Ovary (tissue), 9 donors: Measurements from ENCODE around the gene JAK1. TPM values are rescaled to one million over a fixed set of nuclear protein-coding genes. Genes with fewer than 3 reads are reported as not detected.
A peak's percentile ranks its signal among the peaks of the same experiment; 100 is the strongest.

Experiments
- DNase-seq, 5 donors: peaks; one replicate each; pipeline ENCODE4 v3.0.0-alpha.2; 2019 to 2020
- H3K27ac ChIP-seq, 2 donors: fragments of 200-600 bp; one replicate each; pipeline versions ENCODE4 v1.5.1 to v1.8.0; 2019 to 2022
- H3K27me3 ChIP-seq: fragments of 200-600 bp; one replicate; pipeline ENCODE4 v1.8.0; 2022
- H3K36me3 ChIP-seq: fragments of 200-600 bp; sonication (generic); one replicate; pipeline ENCODE4 v1.5.1; 2019
- H3K4me1 ChIP-seq: one replicate; pipeline ENCODE4 v1.8.1; 2013; ENCODE audit warnings: mild to moderate bottlenecking, moderate library complexity; ENCODE audit not compliant: insufficient read depth
- H3K4me3 ChIP-seq: fragments of 200-600 bp; sonication (generic); one replicate; pipeline ENCODE4 v1.5.1; 2017
- H3K9me3 ChIP-seq, 2 donors: fragments of 200-600 bp in 1 of 2; sonication (generic) in 1 of 2; one replicate each; pipeline versions ENCODE4 v1.5.1 to v1.8.1; 2013 to 2019; ENCODE audit warnings: mild to moderate bottlenecking in 1 of 2, moderate library complexity in 1 of 2
- CTCF ChIP-seq, 3 donors: fragments of 450-650 bp in 2 of 3; fragments of 200-600 bp in 1 of 3; IDR thresholded peaks; one replicate each; pipeline versions ENCODE4 v1.5.1 to v1.8.0; 2016 to 2022; ENCODE audit warnings: antibody characterized with exemption in 3 of 3, mild to moderate bottlenecking in 1 of 3
- EP300 ChIP-seq: sonication (generic); formaldehyde crosslinking; IDR thresholded peaks from one replicate; pipeline ENCODE4 v1.6.1; 2017; ENCODE audit warnings: antibody characterized with exemption
- POLR2A ChIP-seq: fragments of 450-650 bp; IDR thresholded peaks from one replicate; pipeline ENCODE4 v1.6.1; 2017; ENCODE audit warnings: antibody characterized with exemption, mild to moderate bottlenecking, moderate library complexity
- WGBS, 3 donors: extraction: QIAGEN DNeasy Blood & Tissue Kit in 1 of 3; methylation state at CpG; one replicate each; pipeline versions ENCODE4 v1.1.5 to v1.1.7; 2013 to 2017; 5-methylcytosine and 5-hydroxymethylcytosine counted together
- intact Hi-C, 4 donors: fragments of 100-400 bp; cut with DNase I; formaldehyde crosslinking; loops; one replicate each; pipeline versions ENCODE4 v1.11.0 to v1.15.1; 2022 to 2023
- polyA plus RNA-seq, 2 donors: library from polyadenylated mRNA; stranded (reverse); fragments of 200-250 nt in 1 of 2; fragments of 350-450 nt in 1 of 2; fragmentation: Illumina TruSeq in 1 of 2; extraction: RNeasy Lipid Tissue Mini Kit (QIAGEN cat#74804) in 1 of 2; gene quantifications; one replicate each; pipeline ENCODE4 v1.2.3, GENCODE V29; 2013 to 2014
- total RNA-seq, 7 donors: library from RNA; depleted of rRNA in 2 of 7; stranded (reverse); fragments of >200 nt in 2 of 7; fragmentation: NEBNext Ultra II Directional in 3 of 7; extraction: Animal tissue kit (Norgen Biotek cat#: 25700) in 3 of 7; gene quantifications; one replicate each; pipeline versions ENCODE4 v1.1.0 to v1.2.4, GENCODE V29; 2016 to 2023
- donor health status: DM: no; HTN: no; CAD: no; lungs with moderate emphysema.
- donor health status: DM: no; HTN: no; CAD: no.
- donor health status: Bipolar disorder and iron deficiency.
- donor health status: DM: yes; HTN: yes; CAD: no.
- donor health status: DM: no; HTN: no; CAD: no.
- donor health status: DM: yes; HTN: yes; CAD: no.

The JAK1 gene
- total and polyA plus RNA-seq, 9 donors = 50.9 to 169 (median 127) TPM

- no peak for DNase-seq
- no peaks in the 10 kb centered on the region for H3K36me3 ChIP-seq
- peaks cover 10% of the 10 kb centered on the region for H3K4me1 ChIP-seq
- TF ChIP-seq POLR2A (no peak), CTCF (IDR thresholded peaks at IDR 0.05) (no peak), EP300 (no peak)
- intact Hi-C loops = no loop called here
- no peak overlapping the region for H3K27ac ChIP-seq
- no peaks in the 10 kb centered on the region for H3K27me3 ChIP-seq
- no peaks in the 10 kb centered on the region for H3K9me3 ChIP-seq
- WGBS, 3 donors = 90 to 97% (median 92%) methylated on average over 2 of the region's 2 CpGs
- H3K4me3 ChIP-seq = no peak overlapping the region
Observed at GRCh38 chr1:64900916-64901315, 65.4 kb downstream of the JAK1 start.

GRCh38 chr1:64898107-64898861, 68.1 kb downstream of the JAK1 start:
- intact Hi-C loops = loop anchor here in 1 of 4 donors (10.0 kb wide), 1 partner anchor 67 kb away; the partner anchor contains the start of gene JAK1
- Histone ChIP-seq H3K27ac (peak overlapping the region; percentile 62 to 68), H3K9me3 (no peaks in the 10 kb centered on the region), H3K4me1 (peaks cover 13% of the 10 kb centered on the region), H3K36me3 (no peaks in the 10 kb centered on the region), H3K4me3 (no peak overlapping the region), H3K27me3 (no peaks in the 10 kb centered on the region)
- no peak for TF ChIP-seq CTCF (IDR thresholded peaks at IDR 0.05)
- TF ChIP-seq POLR2A = no peak
- TF ChIP-seq EP300 = peak; percentile 61
- 1 to 2% (median 2%) methylated on average over 4 of the region's 4 CpGs for WGBS, 3 donors
- peak; percentile 64 to 89 (median 77) for DNase-seq

GRCh38 chr1:64896551-64896950, 69.8 kb downstream of the JAK1 start:
- intact Hi-C loops = loop anchor here in 1 of 4 donors (10.0 kb wide), 1 partner anchor 68 kb away; the partner anchor contains the start of gene JAK1
- H3K27ac ChIP-seq = no peak overlapping the region
- H3K4me1 ChIP-seq = peaks cover 20% of the 10 kb centered on the region
- H3K36me3 ChIP-seq = no peaks in the 10 kb centered on the region
- H3K27me3 ChIP-seq = no peaks in the 10 kb centered on the region
- H3K9me3 ChIP-seq = no peaks in the 10 kb centered on the region
- no peak for DNase-seq
- 85 to 88% (median 87%) methylated on average over 8 of the region's 8 CpGs for WGBS, 3 donors
- no peak overlapping the region for H3K4me3 ChIP-seq
- TF ChIP-seq CTCF (IDR thresholded peaks at IDR 0.05) (no peak), POLR2A (no peak), EP300 (no peak)

GRCh38 chr1:64895500-64895899, 70.8 kb downstream of the JAK1 start:
- Histone ChIP-seq H3K27me3 (no peaks in the 10 kb centered on the region), H3K27ac (no peak overlapping the region), H3K4me1 (peaks cover 21% of the 10 kb centered on the region), H3K4me3 (no peak overlapping the region), H3K9me3 (no peaks in the 10 kb centered on the region), H3K36me3 (no peaks in the 10 kb centered on the region)
- intact Hi-C loops = loop anchor here in 1 of 4 donors (10.0 kb wide), 1 partner anchor 69 kb away; the partner anchor contains the start of gene JAK1
- no peak for DNase-seq
- no peak for TF ChIP-seq EP300
- TF ChIP-seq CTCF (IDR thresholded peaks at IDR 0.05) = no peak
- no peak for TF ChIP-seq POLR2A
- 93 to 96% (median 95%) methylated on average over 2 of the region's 2 CpGs for whole genome bisulfite sequencing, 3 donors
